GM12892 (cell line): ENCODE results near the gene AMT.

Source experiments
- POLR2A ChIP-seq: IDR thresholded peaks from 2 replicates; pipeline ENCODE4 v1.6.1; 2011; ENCODE audit warnings: low read depth, low read length, control low read depth
- TAF1 ChIP-seq: IDR thresholded peaks from 2 replicates; pipeline ENCODE4 v1.6.1; 2011; ENCODE audit warnings: low read depth, mild to moderate bottlenecking, control low read depth, low read length, borderline replicate concordance

- TF ChIP-seq TAF1 (no peak), POLR2A (no peak)
Observed at GRCh38 chr3:49454458-49454857, 32.2 kb upstream of the AMT start.
